ENCODE results near the gene RAB11FIP3. TPM values are rescaled to one million over a fixed set of nuclear protein-coding genes. Genes with fewer than 3 reads are reported as not detected.

RAB11FIP3 gene
- total RNA-seq, 1 donor from 2014 or later = 56.0 TPM

- intact Hi-C loops (cut with DNase I) = no loop called here
- DNase-seq (ENCODE audit: low spot score) = no peak
- no peak for ATAC-seq
Measured at GRCh38 chr16:523097-523741, 97.8 kb downstream of the RAB11FIP3 start.

- ATAC-seq (no peak), DNase-seq (ENCODE audit: low spot score) (no peak)
- intact Hi-C loops (cut with DNase I) = no loop called here
Measured at GRCh38 chr16:524274-525040, 99.0 kb downstream of the RAB11FIP3 start.

- DNase-seq (ENCODE audit: low spot score) (no peak), ATAC-seq (no peak)
- intact Hi-C loops (cut with DNase I) = no loop called here
Measured at GRCh38 chr16:525123-525519, 99.7 kb downstream of the RAB11FIP3 start.

- no peak for DNase-seq (ENCODE audit: low spot score)
Measured at GRCh38 chr16:525520-526180, 100.2 kb downstream of the RAB11FIP3 start.

GRCh38 chr16:526181-527014, 100.9 kb downstream of the RAB11FIP3 start:
- intact Hi-C loops (cut with DNase I) = no loop called here
- peak; percentile 5 for ATAC-seq
- no peak for DNase-seq (ENCODE audit: low spot score)

More at GRCh38 chr16:525520-526180, 100.2 kb downstream of the RAB11FIP3 start:
- intact Hi-C loops (cut with DNase I) = no loop called here
- no peak for ATAC-seq

GRCh38 chr16:527015-527903, 101.8 kb downstream of the RAB11FIP3 start, which contains the start of gene CAPN15:
TSS of gene CAPN15 (plus strand) at chr16:527712. CDS start at chr16:546839, 19,127 bp downstream.
- intact Hi-C loops (cut with DNase I) = no loop called here
- peak; percentile 94 for DNase-seq (ENCODE audit: low spot score)
- peak; percentile 89 for ATAC-seq

- intact Hi-C loops (cut with DNase I) = no loop called here
- peak; percentile 2 for ATAC-seq
- no peak for DNase-seq (ENCODE audit: low spot score)
Measured at GRCh38 chr16:528111-529011, 102.9 kb downstream of the RAB11FIP3 start.

- ATAC-seq (no peak), DNase-seq (ENCODE audit: low spot score) (no peak)
- intact Hi-C loops (cut with DNase I) = no loop called here
Measured at GRCh38 chr16:529012-529575, 103.6 kb downstream of the RAB11FIP3 start.

GRCh38 chr16:530111-530817, 104.8 kb downstream of the RAB11FIP3 start:
- DNase-seq (ENCODE audit: low spot score) = no peak
- no peak for ATAC-seq

GRCh38 chr16:531494-532125, 106.2 kb downstream of the RAB11FIP3 start:
- intact Hi-C loops (cut with DNase I) = no loop called here
- no peak for DNase-seq (ENCODE audit: low spot score)
- no peak for ATAC-seq

More at GRCh38 chr16:530111-530817, 104.8 kb downstream of the RAB11FIP3 start:
- intact Hi-C loops (cut with DNase I) = no loop called here

- DNase-seq (ENCODE audit: low spot score) (no peak), ATAC-seq (no peak)
- intact Hi-C loops (cut with DNase I) = no loop called here
Measured at GRCh38 chr16:533391-534123, 108.1 kb downstream of the RAB11FIP3 start.

GRCh38 chr16:534135-534534, 108.7 kb downstream of the RAB11FIP3 start:
- intact Hi-C loops (cut with DNase I) = no loop called here
- ATAC-seq = no peak
- DNase-seq (ENCODE audit: low spot score) = no peak

- intact Hi-C loops (cut with DNase I) = no loop called here
- DNase-seq (ENCODE audit: low spot score) = no peak
- no peak for ATAC-seq
Measured at GRCh38 chr16:534856-535445, 109.5 kb downstream of the RAB11FIP3 start.

GRCh38 chr16:535446-536405, 110.3 kb downstream of the RAB11FIP3 start:
- DNase-seq (ENCODE audit: low spot score) (no peak), ATAC-seq (no peak)
- intact Hi-C loops (cut with DNase I) = no loop called here
